ENCODE measurements around the gene SCRT2. TPM values are rescaled to one million over a fixed set of nuclear protein-coding genes. Genes with fewer than 3 reads are reported as not detected.
A peak's percentile ranks its signal among the peaks of the same experiment; 100 is the strongest.

Gene SCRT2
- total and polyA plus RNA-seq, 5 donors from 2014 or later, result not detected

DNA sequence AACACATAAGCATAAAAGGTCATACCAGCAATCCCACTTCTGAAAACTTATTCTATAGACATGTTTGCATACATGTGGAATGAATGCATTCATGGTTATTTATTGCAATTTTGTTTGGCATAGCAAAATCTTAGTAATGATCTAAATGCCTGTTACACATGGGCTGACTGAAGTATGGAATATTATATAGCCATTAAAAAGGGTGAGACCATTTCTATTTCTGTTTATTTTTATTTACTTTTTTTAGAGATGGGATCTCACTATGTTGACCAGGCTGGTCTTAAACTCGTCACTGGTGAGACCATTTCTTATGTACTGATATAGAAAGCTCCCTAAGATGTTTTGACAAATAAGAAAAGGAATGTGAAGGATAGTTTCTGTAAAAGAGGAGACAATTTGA, 14.3 kb upstream of the SCRT2 start:
- H3K4me3 Mint-ChIP-seq, result no peak overlapping the region
- Histone ChIP-seq H3K36me3 (ENCODE audit: control insufficient read depth, insufficient read depth, low read length) (no peaks in the 10 kb centered on the region), H3K9me3 (ENCODE audit: control insufficient read depth in 2 of 2, low read length in 2 of 2) (peaks cover 0 to 3% of the 10 kb centered on the region in 2 experiments), H3K27ac (ENCODE audit: insufficient read depth, low read length, poor library complexity, severe bottlenecking) (no peak overlapping the region), H3K4me1 (ENCODE audit: control insufficient read depth, insufficient read depth, low read length, poor library complexity, severe bottlenecking) (no peaks in the 10 kb centered on the region), H3K4me3 (ENCODE audit: low read depth, low read length) (no peak overlapping the region), H3K27me3 (ENCODE audit: control insufficient read depth, insufficient read depth, low read length) (peaks cover 3% of the 10 kb centered on the region)
- H3K4me1 Mint-ChIP-seq, result no peaks in the 10 kb centered on the region
- DNase-seq, result no peak
- peak overlapping the region in 1 of 3 donors; percentile 38 for H3K27ac Mint-ChIP-seq
- H3K27me3 Mint-ChIP-seq, result peaks cover 7% of the 10 kb centered on the region
- no peak for ATAC-seq (ENCODE audit: low read depth in 2 of 2)
- H3K9me3 Mint-ChIP-seq, result peaks cover 0 to 4% (median 0%) of the 10 kb centered on the region in 7 donors
- no peaks in the 10 kb centered on the region for H3K36me3 Mint-ChIP-seq

DNA sequence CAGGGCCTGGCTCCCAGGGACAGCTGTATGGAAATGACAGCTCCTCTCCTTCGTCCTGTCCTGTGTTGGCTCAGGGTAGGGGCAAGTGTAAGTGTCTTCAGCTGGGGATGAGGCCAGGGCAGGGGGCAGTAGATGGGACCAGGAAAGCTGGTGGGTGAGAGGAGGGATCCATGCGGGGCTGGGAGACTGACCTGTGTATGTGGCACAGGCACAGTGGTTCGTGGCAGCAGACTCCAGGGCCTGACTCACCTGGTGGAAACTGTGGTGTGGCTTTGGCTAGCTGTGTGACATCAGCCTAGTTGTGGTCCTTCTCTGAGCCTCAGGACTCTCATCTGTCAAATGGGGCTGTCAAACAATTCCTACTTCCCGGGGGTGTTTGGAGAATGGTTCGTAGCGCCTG, 13.7 kb upstream of the SCRT2 start:
- no peak for ATAC-seq (ENCODE audit: low read depth in 2 of 2)

GRCh38 chr20:688809-689212, 13.2 kb upstream of the SCRT2 start:
- Mint-ChIP-seq H3K9me3 (peaks cover 0 to 4% (median 0%) of the 10 kb centered on the region in 7 donors), H3K4me3 (no peak overlapping the region), H3K27ac (no peak overlapping the region), H3K36me3 (no peaks in the 10 kb centered on the region), H3K27me3 (peaks cover 7% of the 10 kb centered on the region), H3K4me1 (no peaks in the 10 kb centered on the region)
- Histone ChIP-seq H3K27me3 (ENCODE audit: control insufficient read depth, insufficient read depth, low read length) (peaks cover 3% of the 10 kb centered on the region), H3K4me1 (ENCODE audit: control insufficient read depth, insufficient read depth, low read length, poor library complexity, severe bottlenecking) (no peaks in the 10 kb centered on the region), H3K36me3 (ENCODE audit: control insufficient read depth, insufficient read depth, low read length) (no peaks in the 10 kb centered on the region), H3K4me3 (ENCODE audit: low read depth, low read length) (no peak overlapping the region), H3K27ac (ENCODE audit: insufficient read depth, low read length, poor library complexity, severe bottlenecking) (no peak overlapping the region), H3K9me3 (ENCODE audit: control insufficient read depth in 2 of 2, low read length in 2 of 2) (peaks cover 0 to 3% of the 10 kb centered on the region in 2 experiments)
- ATAC-seq (ENCODE audit: low read depth in 2 of 2) (no peak), DNase-seq (no peak)

More for the DNA sequence above, 13.7 kb upstream of the SCRT2 start:
- no peaks in the 10 kb centered on the region for H3K36me3 Mint-ChIP-seq
- no peaks in the 10 kb centered on the region for H3K36me3 ChIP-seq (ENCODE audit: control insufficient read depth, insufficient read depth, low read length)
- peaks cover 7% of the 10 kb centered on the region for H3K27me3 Mint-ChIP-seq
- H3K4me1 Mint-ChIP-seq, result no peaks in the 10 kb centered on the region
- no peak for DNase-seq
- peaks cover 3% of the 10 kb centered on the region for H3K27me3 ChIP-seq (ENCODE audit: control insufficient read depth, insufficient read depth, low read length)
- no peak overlapping the region for H3K4me3 ChIP-seq (ENCODE audit: low read depth, low read length)
- peaks cover 0 to 4% (median 0%) of the 10 kb centered on the region in 7 donors for H3K9me3 Mint-ChIP-seq
- peak overlapping the region in 1 of 3 donors; percentile 38 for H3K27ac Mint-ChIP-seq
- no peaks in the 10 kb centered on the region for H3K4me1 ChIP-seq (ENCODE audit: control insufficient read depth, insufficient read depth, low read length, poor library complexity, severe bottlenecking)
- no peak overlapping the region for H3K27ac ChIP-seq (ENCODE audit: insufficient read depth, low read length, poor library complexity, severe bottlenecking)
- H3K4me3 Mint-ChIP-seq, result no peak overlapping the region
- peaks cover 0 to 3% of the 10 kb centered on the region in 2 experiments for H3K9me3 ChIP-seq (ENCODE audit: control insufficient read depth in 2 of 2, low read length in 2 of 2)

DNA sequence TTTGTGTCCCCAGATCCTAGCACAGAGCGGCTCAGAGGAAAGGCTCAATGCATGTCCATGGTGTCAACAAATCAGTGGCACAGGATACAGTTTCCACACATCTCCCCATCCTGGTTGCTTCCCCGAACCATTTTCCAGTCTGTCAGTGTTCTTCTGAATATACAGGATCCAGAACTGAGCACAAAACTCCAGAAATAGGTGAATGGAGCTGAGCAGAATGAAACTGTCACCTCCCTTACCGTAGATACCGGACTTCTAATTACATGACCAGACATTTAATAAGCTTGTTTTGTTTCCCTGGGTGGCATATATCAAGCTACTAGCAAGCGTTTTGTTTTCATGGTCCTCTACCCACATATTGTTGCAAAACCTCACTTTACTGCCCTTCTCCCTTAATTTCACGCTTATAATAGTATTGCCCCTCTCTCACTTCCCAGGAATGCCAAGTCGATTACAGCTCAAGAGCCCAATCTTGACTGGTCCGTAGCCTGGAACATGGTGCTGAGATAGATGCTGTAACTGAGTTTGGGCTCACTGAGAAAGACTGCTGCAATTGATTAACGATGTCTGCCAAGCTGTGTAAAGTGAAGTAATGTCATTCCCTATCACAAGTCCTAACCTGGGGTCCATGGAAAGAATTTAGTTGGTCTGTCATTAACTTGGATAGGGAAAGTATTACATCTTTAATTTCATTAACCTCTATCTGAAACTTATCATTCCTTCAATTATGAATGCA, 12.0 kb upstream of the SCRT2 start:
- no peak for DNase-seq
- no peaks in the 10 kb centered on the region for H3K4me1 Mint-ChIP-seq

GRCh38 chr20:684676-685319, 9.2 kb upstream of the SCRT2 start:
- no peak for DNase-seq
- ATAC-seq (ENCODE audit: low read depth in 2 of 2), result no peak
- H3K4me3 Mint-ChIP-seq, result no peak overlapping the region
- Histone ChIP-seq H3K4me1 (ENCODE audit: control insufficient read depth, insufficient read depth, low read length, poor library complexity, severe bottlenecking) (no peaks in the 10 kb centered on the region), H3K4me3 (ENCODE audit: low read depth, low read length) (no peak overlapping the region), H3K27me3 (ENCODE audit: control insufficient read depth, insufficient read depth, low read length) (no peaks in the 10 kb centered on the region), H3K9me3 (ENCODE audit: control insufficient read depth in 2 of 2, low read length in 2 of 2) (peaks cover 0 to 2% of the 10 kb centered on the region in 2 experiments), H3K27ac (ENCODE audit: insufficient read depth, low read length, poor library complexity, severe bottlenecking) (no peak overlapping the region), H3K36me3 (ENCODE audit: control insufficient read depth, insufficient read depth, low read length) (no peaks in the 10 kb centered on the region)
- H3K27ac Mint-ChIP-seq, result no peak overlapping the region
- peaks cover 0 to 5% (median 0%) of the 10 kb centered on the region in 7 donors for H3K9me3 Mint-ChIP-seq
- no peaks in the 10 kb centered on the region for H3K36me3 Mint-ChIP-seq
- peaks cover 14% of the 10 kb centered on the region for H3K27me3 Mint-ChIP-seq
- no peaks in the 10 kb centered on the region for H3K4me1 Mint-ChIP-seq

More for the DNA sequence above, 12.0 kb upstream of the SCRT2 start:
- Histone ChIP-seq H3K4me3 (ENCODE audit: low read depth, low read length) (no peak overlapping the region), H3K4me1 (ENCODE audit: control insufficient read depth, insufficient read depth, low read length, poor library complexity, severe bottlenecking) (no peaks in the 10 kb centered on the region), H3K9me3 (ENCODE audit: control insufficient read depth in 2 of 2, low read length in 2 of 2) (peaks cover 0 to 3% of the 10 kb centered on the region in 2 experiments), H3K36me3 (ENCODE audit: control insufficient read depth, insufficient read depth, low read length) (no peaks in the 10 kb centered on the region), H3K27me3 (ENCODE audit: control insufficient read depth, insufficient read depth, low read length) (peaks cover 3% of the 10 kb centered on the region), H3K27ac (ENCODE audit: insufficient read depth, low read length, poor library complexity, severe bottlenecking) (no peak overlapping the region)
- Mint-ChIP-seq H3K4me3 (no peak overlapping the region), H3K9me3 (peaks cover 0 to 4% (median 0%) of the 10 kb centered on the region in 7 donors), H3K36me3 (no peaks in the 10 kb centered on the region), H3K27ac (no peak overlapping the region), H3K27me3 (peaks cover 7% of the 10 kb centered on the region)
- no peak for ATAC-seq (ENCODE audit: low read depth in 2 of 2)

DNA sequence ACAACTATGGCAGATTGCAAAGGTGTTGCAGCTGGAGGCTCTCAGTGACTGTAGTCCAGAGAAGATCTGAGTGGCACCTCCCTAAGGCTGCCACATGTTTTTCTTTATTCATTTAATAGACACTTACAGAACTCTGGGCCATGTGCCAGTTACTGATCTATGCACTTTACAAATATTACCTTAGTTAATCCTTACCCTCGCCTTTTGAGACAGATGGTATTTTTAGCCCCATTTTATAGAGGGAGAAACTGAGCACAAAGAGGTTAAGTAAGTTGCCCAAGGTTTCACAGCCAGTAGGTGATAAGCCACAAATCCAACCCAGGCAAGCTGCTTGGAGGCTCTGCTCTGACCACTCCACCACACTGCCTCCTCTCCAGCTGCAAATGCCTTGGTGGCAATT, 6.5 kb upstream of the SCRT2 start:
- peaks cover 23% of the 10 kb centered on the region for H3K27me3 Mint-ChIP-seq
- peaks cover 0 to 2% (median 0%) of the 10 kb centered on the region in 4 donors for H3K4me1 Mint-ChIP-seq
- Histone ChIP-seq H3K27ac (ENCODE audit: insufficient read depth, low read length, poor library complexity, severe bottlenecking) (no peak overlapping the region), H3K36me3 (ENCODE audit: control insufficient read depth, insufficient read depth, low read length) (no peaks in the 10 kb centered on the region), H3K4me3 (ENCODE audit: low read depth, low read length) (no peak overlapping the region), H3K27me3 (ENCODE audit: control insufficient read depth, insufficient read depth, low read length) (peaks cover 2% of the 10 kb centered on the region), H3K9me3 (ENCODE audit: control insufficient read depth in 2 of 2, low read length in 2 of 2) (no peaks in the 10 kb centered on the region), H3K4me1 (ENCODE audit: control insufficient read depth, insufficient read depth, low read length, poor library complexity, severe bottlenecking) (no peaks in the 10 kb centered on the region)
- ATAC-seq (ENCODE audit: low read depth in 2 of 2) (no peak), DNase-seq (no peak)
- no peaks in the 10 kb centered on the region for H3K36me3 Mint-ChIP-seq
- H3K4me3 Mint-ChIP-seq, result no peak overlapping the region
- no peak overlapping the region for H3K27ac Mint-ChIP-seq
- peaks cover 0 to 4% (median 0%) of the 10 kb centered on the region in 7 donors for H3K9me3 Mint-ChIP-seq

DNA sequence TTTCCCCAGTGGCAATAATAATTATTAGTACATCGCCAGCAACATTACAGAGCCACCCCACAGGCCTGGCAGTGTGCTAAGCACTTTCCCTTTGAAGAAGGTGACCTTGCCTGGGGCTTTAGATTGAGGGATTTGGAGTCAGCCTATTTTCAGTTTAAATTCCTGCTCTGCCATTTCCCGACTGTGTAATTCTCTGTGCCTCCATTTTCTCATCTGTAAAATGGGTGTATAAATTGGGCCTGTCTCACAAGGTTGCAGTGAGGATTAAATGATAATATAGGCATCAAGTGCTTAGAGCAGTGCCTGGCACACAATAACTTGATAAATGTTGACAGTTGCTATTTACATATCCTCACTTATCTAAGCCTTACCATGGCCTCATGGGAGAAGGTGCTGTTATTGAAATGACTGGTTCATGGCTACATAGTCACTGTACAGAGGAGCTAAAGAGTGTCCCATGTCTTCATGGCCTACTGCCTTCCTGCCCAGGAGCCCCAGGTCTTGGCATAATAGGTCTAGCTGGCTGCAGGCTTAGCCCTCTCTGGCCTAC, 5.1 kb upstream of the SCRT2 start:
- H3K9me3 ChIP-seq (ENCODE audit: control insufficient read depth in 2 of 2, low read length in 2 of 2), result no peaks in the 10 kb centered on the region
- H3K36me3 ChIP-seq (ENCODE audit: control insufficient read depth, insufficient read depth, low read length), result no peaks in the 10 kb centered on the region
- no peak overlapping the region for H3K4me3 Mint-ChIP-seq
- H3K27me3 ChIP-seq (ENCODE audit: control insufficient read depth, insufficient read depth, low read length), result peaks cover 8% of the 10 kb centered on the region
- peaks cover 0 to 6% (median 0%) of the 10 kb centered on the region in 7 donors for H3K9me3 Mint-ChIP-seq
- H3K27ac ChIP-seq (ENCODE audit: insufficient read depth, low read length, poor library complexity, severe bottlenecking), result no peak overlapping the region
- ATAC-seq (ENCODE audit: low read depth in 2 of 2) (no peak), DNase-seq (no peak)
- H3K4me1 ChIP-seq (ENCODE audit: control insufficient read depth, insufficient read depth, low read length, poor library complexity, severe bottlenecking), result peaks cover 5% of the 10 kb centered on the region
- H3K4me1 Mint-ChIP-seq, result peaks cover 0 to 7% (median 1%) of the 10 kb centered on the region in 4 donors
- no peak overlapping the region for H3K4me3 ChIP-seq (ENCODE audit: low read depth, low read length)
- peaks cover 4% of the 10 kb centered on the region for H3K36me3 Mint-ChIP-seq
- H3K27me3 Mint-ChIP-seq, result peaks cover 36% of the 10 kb centered on the region
- no peak overlapping the region for H3K27ac Mint-ChIP-seq

Measured in CD4-positive, CD25-positive, alpha-beta regulatory T cell (primary cell).